Activated CD4-positive, alpha-beta T cell treated with anti-CD3 and anti-CD28 coated beads, Interleukin-10, Interleukin-2, amounts not matched to agents 100 ng/mL and 50 ng/mL, durations not matched to agents 16 hours and 8 hours (primary cell): ENCODE data around the gene PSPH.

Experiments used
- DNase-seq: peaks from one replicate; pipeline ENCODE4 v3.0.0-alpha.2; 2020

PSPH gene

GRCh38 chr7:55996856-55997500 lies 54.3 kb downstream of the PSPH start:
- DNase-seq, result no peak

- no peak for DNase-seq
These were observed 58.9 kb downstream of the PSPH start for GRCh38 chr7:55992346-55992745.

GRCh38 chr7:55983537-55983936 lies 67.7 kb downstream of the PSPH start:
- no peak for DNase-seq

- no peak for DNase-seq
These were observed 71.0 kb downstream of the PSPH start for GRCh38 chr7:55980266-55980665.

- no peak for DNase-seq
These were observed 73.4 kb downstream of the PSPH start for GRCh38 chr7:55977831-55978230.

- no peak for DNase-seq
These were observed 75.1 kb downstream of the PSPH start for GRCh38 chr7:55975988-55976633.

GRCh38 chr7:55973747-55974250 lies 77.4 kb downstream of the PSPH start:
- no peak for DNase-seq

- no peak for DNase-seq
These were observed 80.3 kb downstream of the PSPH start for GRCh38 chr7:55970978-55971377.

GRCh38 chr7:55970561-55970960 lies 80.7 kb downstream of the PSPH start:
- no peak for DNase-seq

GRCh38 chr7:55969391-55969790 lies 81.9 kb downstream of the PSPH start:
- no peak for DNase-seq

- DNase-seq, result no peak
These were observed 84.4 kb downstream of the PSPH start for GRCh38 chr7:55966851-55967250.

- DNase-seq, result no peak
These were observed 85.3 kb downstream of the PSPH start for GRCh38 chr7:55965805-55966421.

GRCh38 chr7:55965100-55965470 lies 86.2 kb downstream of the PSPH start:
- no peak for DNase-seq

- peak; percentile 67 for DNase-seq
These were observed 86.8 kb downstream of the PSPH start, which contains the start of gene NIPSNAP2 for GRCh38 chr7:55964261-55965099. Gene NIPSNAP2, plus strand, starts transcription at chr7:55964585. Its CDS starts 25 bp downstream, at chr7:55964610.

- DNase-seq, result no peak
These were observed 87.6 kb downstream of the PSPH start for GRCh38 chr7:55963584-55964168.

- DNase-seq, result no peak
These were observed 89.2 kb downstream of the PSPH start for GRCh38 chr7:55962014-55962413.
